NCI-H510A (cell line): ENCODE results near the gene DOCK11.

Experiments used
- DNase-seq: peaks from one replicate; lab custom pipeline; 2025; lab: John Stamatoyannopoulos, UW

DOCK11 gene

DNA sequence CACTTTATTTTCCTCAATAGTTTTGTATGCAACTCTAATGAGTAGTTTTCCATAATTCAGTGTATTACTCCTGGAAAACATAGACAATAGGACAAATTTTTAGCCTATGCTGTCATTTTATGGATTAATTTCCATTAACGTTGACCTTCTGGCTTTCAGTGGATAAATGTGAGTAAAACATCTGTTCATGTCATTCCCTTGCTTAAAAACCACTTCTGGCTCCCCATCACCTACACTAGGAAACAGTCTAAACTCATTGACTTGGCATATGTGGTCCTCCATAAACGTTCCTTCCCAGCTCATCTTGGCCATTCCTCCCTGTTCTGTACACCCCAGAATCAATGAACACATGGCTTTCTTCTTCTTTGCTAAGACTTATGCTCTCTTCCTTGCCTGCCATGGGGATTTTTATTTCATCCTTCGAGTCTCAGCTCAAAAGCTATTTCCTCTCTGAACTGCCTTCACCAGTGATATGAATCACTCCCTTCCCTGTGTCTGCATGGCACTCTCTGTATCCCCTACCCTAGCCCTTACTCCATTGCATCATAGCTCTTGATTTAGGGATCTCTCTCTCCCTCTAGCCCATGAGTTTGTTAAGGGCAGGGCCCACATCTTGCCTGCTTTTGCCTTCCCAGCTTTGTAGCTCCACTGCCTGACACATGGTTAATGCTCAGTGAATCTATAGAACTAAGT is 34.8 kb downstream of the DOCK11 start:
- DNase-seq: no peak

GRCh38 chrX:118534716-118535493 is 39.3 kb downstream of the DOCK11 start:
- DNase-seq: no peak

DNA sequence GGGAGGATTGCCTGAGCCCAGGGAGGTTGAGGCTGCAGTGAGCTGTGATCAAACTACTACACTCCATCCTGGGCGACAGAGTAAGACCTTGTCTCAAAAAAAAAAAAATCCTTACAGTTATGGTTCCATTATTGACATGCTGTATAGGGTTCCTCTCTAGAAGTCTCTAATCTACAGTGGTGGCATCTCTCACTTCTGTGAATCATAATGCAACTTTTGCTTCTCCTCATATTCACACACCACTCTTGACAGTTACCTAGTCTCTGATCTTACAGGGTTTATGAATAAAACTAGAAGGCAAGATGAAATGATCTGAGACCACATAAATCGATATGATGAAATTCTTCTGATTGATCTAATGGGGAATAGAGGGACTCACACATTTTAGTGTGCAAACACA is 40.6 kb downstream of the DOCK11 start:
- DNase-seq: no peak

GRCh38 chrX:118536687-118537461 is 41.3 kb downstream of the DOCK11 start:
- DNase-seq: no peak

DNA sequence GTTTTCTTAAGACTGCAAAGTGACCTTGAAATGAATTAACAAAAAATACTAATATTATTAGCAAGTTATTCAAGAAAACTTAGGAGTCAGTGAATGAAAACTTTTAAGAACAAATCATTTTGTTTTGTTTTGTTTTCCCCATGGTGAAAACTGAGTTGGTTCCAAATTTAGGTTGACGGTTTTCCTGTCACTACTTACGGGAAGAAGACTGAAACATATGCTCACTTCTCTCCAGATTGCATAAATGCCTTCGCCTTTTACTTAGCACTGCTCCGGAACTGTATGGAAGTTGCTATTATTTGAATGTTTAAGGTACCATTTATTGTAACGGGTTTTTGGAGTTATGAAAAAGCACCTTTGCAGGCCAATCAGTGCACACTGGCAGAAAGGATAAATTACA is 42.8 kb downstream of the DOCK11 start:
- no peak for DNase-seq

- DNase-seq: no peak
These were observed 44.7 kb downstream of the DOCK11 start for GRCh38 chrX:118540342-118540741.

DNA sequence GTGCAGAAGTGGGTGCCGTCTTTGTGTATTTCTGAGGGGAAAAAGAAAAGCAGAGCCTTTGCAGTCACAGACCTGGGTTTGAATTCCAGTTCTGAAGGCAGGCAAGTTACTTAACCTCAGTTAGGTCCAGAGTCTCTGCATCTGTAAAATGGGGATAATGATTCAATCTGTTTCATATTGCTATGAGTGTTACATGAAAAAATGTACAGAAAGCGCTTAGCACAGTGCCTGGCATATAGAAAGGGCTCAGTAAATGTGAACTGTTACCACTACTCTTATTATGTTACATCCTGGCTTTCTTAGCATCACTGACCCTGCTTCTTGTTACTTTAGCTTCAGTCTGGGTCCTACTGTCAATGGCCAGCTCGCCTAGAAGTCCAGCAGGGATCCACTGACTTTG is 45.9 kb downstream of the DOCK11 start:
- no peak for DNase-seq

DNA sequence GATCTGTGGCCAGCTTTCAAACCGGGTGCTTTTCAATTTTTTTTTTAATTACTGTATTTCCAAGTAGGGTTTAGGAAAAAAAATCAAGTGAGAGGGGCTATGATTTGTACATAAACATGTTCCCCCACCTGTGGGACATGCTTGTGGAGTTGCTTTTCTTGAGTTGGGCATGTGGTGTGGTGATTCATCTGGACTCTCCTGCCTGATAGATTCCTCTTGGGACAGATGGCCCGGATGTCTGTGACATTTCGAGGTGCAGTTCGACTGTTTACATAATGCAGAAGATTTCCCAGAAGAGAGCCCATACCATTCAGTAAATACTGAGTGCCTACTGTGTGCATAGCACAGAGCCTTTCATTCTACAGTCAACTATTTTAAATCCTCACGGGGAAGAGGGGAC is 49.9 kb downstream of the DOCK11 start:
- DNase-seq: no peak

DNA sequence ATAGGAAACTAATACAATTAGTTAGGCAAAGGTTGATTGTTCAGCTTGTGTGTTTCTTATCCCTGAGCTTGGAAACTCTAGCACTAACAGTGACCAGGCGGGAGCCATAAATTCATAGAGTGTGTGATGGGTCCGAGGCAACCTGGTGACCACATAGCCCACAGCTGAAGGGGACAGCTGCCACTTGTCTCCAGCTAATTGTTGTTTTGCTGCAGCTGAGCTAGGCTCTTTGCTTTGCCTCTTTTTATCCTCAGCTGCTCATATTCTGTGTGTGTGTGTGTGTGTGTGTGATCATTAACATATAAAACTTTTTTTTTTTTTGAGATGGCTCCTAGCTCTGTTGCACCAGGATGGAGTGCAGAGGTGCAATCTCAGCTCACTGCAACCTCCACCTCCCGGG is 53.2 kb downstream of the DOCK11 start:
- no peak for DNase-seq

DNA sequence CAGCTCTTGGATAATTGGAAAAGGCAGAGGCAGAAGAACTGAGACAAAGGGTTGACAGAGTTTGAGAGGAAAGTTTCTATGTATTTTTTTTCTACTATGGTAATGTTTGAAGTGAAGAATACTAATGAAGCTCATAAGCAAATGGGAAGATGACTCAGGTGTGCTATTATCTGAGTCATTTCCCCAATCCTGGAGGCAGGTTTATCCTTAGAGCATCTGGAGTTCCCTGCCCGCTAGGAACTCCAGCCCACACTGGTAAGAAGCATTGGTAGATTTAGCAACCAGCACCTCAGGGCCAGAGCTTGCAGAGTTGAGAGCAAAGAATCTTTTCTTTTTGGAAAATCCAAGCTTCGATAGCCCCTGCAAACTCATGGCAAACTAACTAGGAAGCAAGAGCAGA is 55.2 kb downstream of the DOCK11 start:
- no peak for DNase-seq

DNA sequence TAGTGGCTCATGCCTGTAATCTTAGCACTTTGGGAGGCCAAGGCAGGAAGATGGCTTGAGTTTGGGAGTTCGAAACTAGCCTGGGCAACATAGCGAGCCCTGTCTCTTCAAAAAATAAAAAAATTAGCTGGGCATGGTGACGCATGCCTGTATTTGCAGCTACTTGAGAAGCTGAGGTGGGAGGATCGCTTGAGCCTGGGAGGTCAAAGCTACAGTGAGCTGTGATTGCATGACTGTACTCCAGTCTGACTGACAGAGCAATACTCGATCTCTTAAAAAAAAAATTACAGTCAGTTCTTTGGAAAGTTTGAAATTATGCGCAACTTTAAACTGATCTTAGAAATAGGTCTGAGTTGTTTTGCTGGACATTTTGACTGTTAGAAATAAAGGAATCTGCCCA is 55.8 kb downstream of the DOCK11 start:
- DNase-seq: no peak

- no peak for DNase-seq
These were observed 56.7 kb downstream of the DOCK11 start for GRCh38 chrX:118552121-118552900.

DNA sequence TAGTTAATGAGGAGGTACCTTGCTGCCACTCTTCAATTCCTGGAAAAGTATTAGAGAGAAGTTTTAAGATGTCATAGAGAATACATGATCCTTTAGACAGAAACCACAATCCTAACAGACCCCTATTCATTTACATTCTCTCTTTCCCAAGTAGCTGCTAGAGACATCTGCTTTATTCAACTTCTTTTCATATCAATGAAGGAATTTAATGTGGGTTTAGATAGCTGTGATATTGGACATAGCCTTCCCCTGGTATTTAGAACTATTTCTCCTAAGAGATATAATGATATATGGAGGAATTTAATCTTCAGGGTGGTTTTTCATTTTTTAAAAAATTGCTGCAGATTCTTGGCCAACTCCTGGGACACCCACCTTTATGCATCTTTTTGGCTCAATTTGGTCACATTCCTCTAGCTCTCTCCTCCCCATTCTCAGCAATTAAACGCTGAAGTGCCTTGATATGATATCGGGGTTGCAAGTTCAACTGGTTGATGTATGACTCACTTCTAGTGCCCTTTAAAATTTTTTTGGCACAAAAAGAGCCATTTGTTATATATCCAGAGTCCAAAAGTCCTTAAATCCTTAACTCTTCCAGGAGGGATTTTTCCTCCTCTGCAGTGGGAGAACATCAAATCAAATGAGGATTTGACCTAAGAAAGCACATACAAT is 57.6 kb downstream of the DOCK11 start:
- no peak for DNase-seq

- DNase-seq: no peak
These were observed 58.9 kb downstream of the DOCK11 start for GRCh38 chrX:118554511-118554910.

DNA sequence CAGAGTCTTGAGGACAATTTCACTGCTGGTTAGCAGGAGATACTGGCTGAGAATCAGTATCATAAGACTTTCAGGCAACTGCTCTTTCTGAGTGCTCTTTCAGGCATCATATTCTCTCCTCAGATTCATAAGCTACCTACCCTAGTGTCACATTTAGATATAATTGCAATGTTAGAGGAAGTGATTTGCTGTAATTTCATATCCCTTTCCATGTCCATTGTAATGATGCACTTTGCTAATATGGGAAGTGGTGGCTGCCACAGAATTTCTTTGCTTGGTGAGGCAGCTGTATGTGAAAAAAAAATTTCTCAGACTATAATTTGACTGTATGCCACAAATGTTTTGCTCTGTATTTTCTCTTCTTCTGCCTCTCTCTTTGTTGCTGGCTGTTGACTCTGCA is 63.3 kb downstream of the DOCK11 start:
- DNase-seq: no peak

DNA sequence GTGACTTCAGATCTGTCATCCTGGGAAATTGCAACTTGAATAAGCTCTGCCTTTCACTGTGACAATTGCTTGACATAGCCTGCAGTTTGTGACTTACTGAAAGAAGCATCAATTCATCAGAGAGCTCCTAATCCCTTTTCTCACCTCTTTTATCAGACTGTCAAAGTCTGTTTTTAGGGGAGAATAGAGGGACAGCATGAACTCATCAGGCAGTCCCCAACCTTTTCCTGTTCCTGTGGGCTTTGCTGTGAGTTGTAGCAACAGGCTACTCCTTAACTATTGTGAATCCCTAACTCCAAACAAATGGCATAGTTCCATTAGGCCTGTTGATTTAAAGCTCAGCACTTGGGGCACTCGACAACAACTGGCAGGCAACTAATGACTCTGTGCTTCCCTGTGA is 64.9 kb downstream of the DOCK11 start:
- DNase-seq: no peak

GRCh38 chrX:118562582-118563164 is 67.1 kb downstream of the DOCK11 start:
- DNase-seq: no peak

- DNase-seq: no peak
These were observed 68.9 kb downstream of the DOCK11 start for GRCh38 chrX:118564498-118564897.

- DNase-seq: no peak
These were observed 70.2 kb downstream of the DOCK11 start for GRCh38 chrX:118565853-118566252.

GRCh38 chrX:118566359-118566758 is 70.7 kb downstream of the DOCK11 start:
- no peak for DNase-seq

- DNase-seq: no peak
These were observed 74.1 kb downstream of the DOCK11 start for GRCh38 chrX:118569676-118570075.
